ENCODE data around the gene NLGN1.

NLGN1 gene

DNA sequence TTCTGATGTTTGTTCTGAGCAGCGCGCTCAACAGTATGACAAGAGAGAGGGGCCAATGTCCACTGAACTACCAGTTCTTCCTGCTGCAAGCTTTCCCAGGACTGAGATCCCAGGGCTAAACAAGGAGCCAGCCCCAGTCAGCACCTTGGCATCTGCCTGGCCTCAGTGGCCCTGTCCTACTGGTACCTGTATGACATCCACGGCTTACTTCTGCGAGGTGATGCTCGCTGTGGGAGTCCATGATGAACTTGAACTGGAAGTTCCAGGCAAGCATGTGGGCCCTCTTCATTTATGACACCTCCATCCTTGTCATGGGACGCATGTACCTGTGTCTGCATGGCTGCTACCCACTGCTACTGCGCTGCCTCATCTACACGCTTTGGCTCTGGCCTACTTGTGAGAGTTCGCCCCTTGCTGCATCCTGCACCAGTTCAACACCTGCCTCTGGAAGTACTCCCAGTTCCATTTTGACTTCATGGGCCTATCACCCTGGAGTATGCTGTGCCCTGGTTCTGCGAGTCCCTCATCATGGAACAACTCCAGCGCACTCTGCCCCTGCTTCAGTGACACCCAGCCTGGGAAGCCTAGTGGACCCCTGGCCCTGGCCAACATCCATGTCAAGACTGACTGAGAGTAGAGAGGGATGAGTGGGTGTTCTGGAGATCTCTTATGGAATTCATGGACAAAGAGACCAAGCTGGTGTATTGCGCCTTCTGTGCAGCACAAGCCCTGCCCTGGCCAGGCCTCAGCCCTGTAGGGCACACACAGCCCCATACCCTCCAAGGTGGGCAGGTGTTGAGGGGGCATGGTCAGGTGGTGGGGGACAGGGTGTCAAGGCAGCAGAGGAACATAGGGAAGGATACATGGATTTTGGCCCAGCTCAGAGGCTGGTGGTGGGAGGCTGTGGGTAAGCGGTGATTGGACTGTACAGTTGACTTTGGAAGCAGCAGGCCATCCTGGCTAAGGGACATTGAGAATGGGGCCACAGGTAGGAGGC lies 246.8 kb downstream of the NLGN1 start:
- no peak for DNase-seq

DNA sequence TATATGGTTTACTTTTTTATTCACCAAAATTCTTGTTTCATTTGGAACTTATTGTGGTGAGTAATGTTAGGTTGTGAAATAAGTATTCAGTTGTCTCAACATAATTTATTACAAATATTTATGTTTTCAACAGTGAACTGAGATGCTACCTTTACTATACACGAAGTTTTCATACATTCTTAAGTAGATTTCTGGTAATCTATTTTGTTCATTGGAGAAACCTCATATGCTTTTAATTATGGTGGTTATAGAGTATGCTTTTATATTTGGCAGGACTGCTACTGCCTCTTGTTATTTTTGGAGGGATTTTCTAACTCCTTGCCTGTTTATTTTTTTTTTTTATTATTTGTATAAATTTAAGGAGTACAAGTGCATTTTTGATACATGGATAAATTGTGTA lies 253.1 kb downstream of the NLGN1 start:
- no peak for DNase-seq

DNA sequence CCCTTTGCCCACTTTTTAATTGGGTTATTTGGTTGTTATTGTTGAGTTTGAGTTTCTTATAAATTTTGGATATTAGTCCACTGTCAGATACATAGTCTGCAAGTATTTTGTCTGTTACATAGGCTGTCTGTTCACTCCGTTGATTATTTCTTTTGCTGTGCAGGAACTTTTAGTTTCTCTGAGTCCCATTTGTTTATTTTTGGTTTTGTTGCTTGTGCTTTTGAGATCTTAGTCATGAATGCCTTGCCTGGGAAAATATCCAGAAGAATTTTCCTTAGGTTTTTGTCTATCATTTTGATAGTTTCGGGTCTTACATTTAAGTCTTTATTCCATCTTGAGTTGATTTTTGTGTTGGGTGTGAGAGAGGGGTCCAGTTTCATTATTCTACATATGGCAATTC lies 254.5 kb downstream of the NLGN1 start:
- no peak for DNase-seq

DNA sequence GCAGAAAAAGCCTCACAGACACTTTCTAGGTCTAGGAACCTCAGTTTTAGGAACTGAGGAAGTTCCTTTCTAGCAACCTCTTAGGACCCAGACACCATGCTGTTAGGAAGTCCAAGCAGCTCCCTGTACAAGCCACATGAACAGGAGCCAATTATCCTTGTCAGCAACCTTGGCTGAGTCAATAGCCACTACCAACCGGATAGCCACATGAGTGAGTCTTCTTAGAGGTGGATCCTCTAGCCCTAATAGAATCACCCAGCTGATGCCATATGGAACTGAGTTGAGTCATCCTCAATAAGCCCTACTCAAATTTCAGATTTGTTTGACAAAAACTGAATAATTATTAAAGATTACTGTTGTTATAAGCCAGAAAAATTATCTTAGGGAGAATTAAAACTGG lies 256.2 kb downstream of the NLGN1 start:
- no peak for DNase-seq

DNA sequence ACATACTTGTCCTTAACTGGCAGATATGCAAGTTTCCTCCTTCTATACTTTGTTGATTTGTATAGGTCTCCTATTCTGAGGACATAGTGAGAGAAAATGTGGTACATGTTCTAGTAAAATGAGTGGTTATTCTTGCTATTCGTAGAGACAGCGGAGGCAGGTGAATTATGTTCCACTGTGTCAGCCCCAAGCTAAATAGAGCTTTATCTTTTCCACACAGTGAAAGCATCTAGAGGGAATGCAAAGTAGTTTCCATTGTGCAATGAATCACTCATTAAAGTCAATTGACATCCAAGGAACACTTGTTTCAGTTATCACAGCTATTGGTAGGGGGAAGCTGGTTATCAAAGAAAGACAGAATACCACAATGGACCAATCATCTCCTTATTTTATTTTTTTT lies 262.4 kb downstream of the NLGN1 start:
- no peak for DNase-seq

DNA sequence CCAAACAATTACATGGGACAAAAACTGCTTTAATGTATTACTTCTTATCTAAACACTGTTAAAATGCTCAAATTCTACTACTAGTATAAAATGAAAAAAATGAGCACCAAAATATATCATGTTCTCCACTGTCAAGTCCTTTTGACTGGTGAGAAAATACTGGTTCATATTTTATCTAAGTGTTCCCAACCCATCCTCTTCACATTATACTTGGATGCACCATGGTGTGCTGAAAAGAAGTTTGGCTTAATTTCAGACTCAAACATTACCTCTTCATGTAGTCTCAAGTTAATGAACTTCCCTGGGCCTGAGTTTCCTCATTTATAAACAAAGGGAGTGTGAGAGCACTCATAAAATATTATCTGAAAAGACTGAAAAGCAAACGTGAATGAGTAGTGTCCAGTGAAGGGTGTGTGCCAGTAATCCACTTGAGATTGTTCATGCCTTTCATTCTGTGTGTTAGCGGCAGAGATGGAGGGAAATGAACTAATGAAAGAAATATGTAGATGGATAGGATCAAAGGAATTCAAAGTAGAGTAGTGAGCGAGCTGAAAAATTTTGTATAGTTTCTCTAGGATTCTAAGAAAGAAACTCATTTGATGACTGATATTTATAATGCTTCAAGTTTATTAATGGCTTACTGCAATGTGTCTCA lies 263.2 kb downstream of the NLGN1 start:
- no peak for DNase-seq

DNA sequence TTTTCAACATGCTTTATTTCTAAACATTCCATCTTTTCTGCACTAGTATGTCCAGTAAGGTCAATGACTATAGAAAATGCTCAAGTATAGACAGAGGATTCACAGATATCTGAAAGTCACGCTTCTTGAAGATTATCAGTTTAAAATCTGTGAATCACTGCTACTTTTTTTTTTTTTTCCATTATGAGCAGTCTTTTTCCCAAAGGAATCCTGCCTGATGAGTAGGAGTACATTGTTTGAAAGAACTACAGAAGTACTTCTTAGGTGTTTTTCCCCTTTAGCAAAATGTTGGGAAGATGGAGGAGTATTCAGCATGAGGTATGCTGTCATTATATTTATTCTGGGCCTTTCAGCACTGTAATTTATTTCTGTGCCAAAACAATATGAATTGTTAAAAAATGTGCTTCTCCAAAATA lies 266.2 kb downstream of the NLGN1 start:
- DNase-seq, result no peak

DNA sequence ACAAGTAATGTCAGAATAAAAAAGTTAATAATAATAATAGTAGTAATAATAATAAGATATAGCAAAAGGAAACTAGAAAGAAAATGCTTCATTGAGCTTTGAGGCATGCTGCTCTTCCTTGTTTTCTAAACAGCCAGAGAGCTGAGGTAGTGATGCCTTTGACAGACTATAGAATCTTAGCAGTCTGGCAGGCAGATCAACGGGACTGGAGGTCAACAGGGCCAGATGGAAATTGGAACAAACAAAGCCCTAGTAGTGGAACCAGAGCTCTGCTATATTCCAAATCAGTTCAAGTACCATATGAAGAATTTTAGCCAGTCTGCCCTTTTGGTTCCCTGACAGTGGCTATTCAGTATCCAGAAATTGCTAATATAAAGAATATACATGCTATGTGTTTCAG lies 278.6 kb downstream of the NLGN1 start:
- DNase-seq, result no peak

DNA sequence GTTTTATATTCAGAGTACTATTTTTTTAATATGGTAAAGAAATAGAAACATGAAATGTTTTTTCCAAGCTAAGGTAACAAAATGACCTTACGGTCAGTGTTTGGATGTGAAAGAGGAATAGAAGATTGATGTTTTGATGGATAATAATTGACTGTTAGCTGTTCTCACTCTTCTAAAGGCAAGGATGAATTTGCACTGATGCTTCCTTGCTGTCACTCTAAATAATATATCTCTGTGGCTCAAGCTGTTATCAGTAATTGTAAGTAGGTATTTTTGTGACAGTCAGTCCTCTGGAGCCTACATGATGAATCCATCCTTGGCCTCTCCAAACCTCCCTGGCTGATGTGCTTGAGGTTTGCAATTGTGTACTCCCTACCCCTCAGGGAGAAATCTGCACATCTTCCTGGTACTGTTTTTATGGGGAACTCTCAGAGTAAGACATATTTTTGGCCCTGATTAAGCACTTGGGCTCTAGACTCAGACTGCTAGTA lies 283.7 kb downstream of the NLGN1 start:
- DNase-seq, result no peak

DNA sequence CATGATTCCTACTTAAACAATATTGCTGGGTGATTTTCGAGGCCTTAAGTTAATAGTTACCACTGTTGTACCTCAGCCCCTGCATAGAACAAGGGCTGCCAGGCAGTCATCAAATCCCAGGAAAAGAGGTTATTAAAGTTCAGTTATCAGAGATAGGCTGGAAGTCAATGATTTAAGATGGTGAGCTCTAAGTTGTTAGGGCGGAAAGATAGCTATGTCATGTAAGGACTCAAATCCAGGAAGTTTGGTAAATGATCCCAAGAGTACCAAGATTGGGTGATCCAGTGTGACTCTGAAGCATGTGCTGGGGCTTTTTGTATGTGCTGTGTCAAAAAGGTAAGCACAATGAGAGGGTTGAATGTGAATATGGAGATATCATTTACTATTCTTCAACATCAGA lies 287.9 kb downstream of the NLGN1 start:
- no peak for DNase-seq

DNA sequence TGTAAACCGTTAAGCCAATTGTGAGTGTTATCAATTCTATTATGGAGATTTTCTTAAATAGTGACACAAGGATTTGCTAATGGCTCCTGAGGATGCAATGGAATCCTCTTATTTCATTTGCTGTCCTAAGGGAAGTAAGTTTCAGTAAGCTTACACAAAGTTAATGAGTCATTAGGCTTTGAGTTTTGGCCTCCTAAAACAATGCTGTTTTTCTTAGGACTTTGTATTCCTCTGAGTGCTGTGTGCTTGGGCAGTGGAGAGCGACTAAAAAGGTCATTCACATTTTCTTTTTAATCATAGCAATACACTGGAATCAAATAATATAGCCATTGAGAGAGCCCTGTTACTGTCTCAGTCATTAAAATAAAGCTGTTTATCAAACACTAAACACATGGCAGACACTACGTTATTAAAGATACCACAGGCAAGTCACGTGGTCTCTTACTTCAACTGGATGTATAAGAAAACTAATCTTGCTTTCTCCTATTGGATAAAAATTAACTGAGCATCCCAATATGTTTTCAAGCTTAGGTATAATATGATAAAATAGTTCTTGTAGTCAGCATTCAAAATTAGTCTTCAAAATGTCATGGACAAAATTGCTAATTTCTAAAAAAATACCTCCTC lies 290.8 kb downstream of the NLGN1 start:
- DNase-seq, result no peak

DNA sequence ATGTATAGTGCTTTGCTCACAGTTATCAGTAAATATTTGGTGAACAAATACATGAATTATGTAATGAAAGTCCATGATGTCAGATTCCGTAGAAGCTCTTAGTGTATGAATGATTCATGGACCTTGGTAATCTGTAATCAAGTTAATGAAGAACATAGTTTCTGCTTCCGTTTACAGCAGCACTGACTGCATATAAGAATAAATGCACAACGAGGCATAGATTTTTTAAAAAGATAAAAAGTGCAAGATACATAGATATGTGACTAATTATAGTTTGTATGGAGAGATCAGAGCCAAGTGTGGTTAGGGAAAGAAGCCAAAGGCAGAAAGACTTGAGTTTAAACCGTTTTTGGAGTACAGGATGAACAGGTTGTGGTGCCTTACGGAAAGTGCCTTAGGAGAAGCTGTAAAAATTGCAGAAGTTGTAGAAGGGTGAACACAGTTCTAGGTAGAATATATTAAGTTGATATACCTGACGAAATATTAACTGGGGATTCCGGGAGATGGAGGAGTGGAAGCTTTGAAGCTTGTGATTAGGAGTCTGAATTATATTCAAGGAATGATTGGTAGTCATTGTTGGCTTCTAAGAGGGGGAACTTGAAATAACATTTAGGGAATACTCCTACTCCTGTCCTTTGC lies 293.1 kb downstream of the NLGN1 start:
- DNase-seq, result no peak

DNA sequence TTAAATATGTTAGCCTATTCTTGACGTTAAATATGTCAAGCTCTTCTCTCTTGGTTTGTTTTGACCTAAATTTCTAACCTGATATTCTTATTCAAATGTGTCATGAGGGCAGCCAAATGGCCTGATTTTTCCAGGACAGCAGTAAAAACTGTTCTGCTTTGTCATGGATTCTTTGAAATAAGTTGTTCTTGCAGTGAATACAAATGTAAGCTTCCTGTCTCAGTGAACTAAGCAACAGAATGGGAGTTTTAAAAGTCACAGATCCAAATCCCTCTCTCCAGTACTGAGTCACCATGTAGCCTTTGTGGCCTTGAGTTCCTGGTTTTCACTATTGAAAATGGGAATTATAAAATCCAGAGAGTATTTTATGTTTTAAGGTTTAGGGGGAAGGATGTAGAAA lies 301.8 kb downstream of the NLGN1 start:
- no peak for DNase-seq

DNA sequence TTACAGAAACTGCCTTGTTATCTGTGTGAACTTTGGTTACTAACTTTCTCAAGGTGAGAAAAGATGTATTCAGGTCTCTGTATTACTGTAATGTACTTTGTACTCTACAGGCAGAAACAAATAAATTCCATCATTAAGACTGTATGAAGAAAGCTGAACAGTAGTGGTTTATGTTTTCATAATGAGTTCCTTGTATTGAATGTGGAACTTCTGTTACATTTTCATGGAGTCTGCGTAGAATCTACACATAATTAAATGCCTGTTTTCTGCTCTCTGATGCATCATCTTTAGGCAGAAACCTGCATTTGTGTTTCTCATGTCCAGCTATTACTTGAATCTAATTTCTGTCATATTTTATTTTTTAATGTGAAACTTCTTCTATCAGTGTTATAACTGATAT lies 302.8 kb downstream of the NLGN1 start:
- no peak for DNase-seq

DNA sequence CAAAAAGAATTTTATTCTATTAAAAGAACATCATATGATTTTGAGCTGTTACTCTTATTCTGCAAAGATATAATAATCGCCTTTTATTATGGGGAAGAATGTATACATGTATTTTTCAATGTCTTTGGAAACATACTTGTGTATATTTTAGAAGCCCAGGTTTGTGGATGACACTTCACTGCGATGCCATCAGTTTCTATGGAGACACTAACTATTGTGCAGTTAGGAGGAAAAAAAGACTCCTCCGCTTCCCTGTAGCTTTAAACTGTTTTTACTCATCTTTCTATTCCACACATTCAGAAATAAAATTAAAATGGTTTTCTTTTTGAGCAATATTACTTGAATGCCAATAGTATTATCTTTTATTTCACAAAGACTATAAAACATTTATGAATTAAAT lies 305.0 kb downstream of the NLGN1 start:
- DNase-seq, result no peak

DNA sequence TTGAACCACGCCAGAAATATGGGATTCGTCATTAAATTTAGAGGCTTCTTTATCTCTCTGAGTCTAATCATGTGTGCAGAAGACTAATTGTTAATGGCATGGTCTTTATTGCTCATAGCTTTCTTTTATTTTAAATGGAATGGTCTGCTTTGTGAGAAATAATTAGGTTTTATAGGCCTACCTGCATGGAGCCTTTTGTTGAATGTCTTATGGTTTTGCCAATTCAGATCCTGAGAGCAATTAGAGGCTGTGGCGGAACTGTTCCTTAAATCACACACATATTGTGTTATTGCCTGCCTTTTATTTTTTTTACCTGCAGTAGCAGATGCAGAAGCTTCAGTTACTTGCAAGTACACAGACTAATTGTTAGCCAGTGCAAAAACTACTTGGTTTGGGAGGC lies 306.2 kb downstream of the NLGN1 start:
- no peak for DNase-seq

DNA sequence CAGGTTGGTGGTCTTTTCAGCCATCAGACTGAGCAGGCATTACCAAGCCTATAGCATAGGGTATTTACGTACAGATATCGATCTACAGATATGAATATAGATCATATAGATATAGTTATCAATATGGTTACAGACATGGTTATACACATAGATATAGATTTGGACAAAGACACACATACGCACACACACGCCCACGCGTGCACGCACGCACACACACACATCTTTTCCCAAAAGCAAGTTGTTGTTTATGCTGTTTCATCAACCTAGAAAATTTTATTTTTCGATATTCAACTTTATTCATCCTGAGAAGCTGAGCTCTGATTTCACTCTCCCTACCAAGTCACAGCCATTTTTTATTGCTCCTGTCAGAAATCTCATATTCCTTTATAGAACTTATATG lies 309.1 kb downstream of the NLGN1 start:
- DNase-seq, result no peak

DNA sequence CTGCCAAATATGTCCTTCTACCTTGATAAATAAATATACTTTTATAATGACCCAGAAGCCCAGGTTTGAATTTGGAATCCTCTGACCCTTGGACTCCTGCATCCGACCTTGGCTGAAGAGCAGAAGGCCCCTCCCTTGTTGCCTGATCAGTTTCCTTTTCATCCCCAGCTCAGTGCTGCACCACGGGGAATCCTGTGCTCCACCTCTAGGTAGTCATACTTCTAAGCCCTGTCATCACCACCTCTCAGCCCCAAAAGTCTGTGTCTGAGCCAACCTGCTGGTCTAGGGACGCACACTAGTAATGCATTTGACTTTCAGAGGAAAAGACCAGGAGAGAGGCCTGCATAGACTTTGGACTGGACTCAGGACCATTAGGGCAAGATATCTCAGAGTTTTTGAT lies 310.6 kb downstream of the NLGN1 start:
- no peak for DNase-seq

DNA sequence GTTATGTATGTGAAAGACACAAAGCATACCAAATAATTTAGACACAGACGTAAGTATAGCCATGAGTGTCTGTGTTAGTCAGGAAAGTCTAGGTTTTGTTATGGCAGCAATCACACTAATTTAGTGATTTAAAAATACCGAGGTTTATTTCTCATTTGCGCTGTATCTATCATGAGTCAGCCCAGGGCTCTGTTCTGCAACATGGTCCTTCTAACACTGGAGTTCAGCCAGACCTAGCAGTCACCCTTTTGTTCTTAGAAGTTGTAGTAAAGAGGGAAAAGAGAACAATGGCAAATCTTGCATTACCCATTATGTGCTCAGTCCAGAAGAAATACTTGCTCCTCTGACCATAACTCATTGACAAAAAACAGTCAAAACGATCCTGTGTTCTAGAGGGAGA lies 311.5 kb downstream of the NLGN1 start:
- DNase-seq, result no peak

DNA sequence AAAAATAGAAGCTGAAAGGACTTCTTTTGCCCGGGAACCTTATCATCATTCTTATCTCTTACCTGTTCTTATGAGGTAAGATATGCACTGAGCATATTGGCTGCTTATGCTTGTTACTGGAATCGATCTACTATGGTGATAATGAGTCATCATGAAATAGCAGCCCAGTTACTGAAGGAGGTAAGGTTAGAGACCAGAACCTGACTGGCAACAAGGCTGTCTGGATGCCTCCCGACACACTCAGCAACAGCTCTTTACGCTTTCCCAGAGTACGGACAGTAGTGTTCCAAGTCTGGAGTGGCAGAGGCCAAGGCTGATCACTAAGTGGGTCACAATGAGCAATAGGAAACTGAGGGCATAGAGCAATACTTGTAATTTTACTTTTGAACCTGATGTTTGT lies 314.1 kb downstream of the NLGN1 start:
- DNase-seq, result no peak

DNA sequence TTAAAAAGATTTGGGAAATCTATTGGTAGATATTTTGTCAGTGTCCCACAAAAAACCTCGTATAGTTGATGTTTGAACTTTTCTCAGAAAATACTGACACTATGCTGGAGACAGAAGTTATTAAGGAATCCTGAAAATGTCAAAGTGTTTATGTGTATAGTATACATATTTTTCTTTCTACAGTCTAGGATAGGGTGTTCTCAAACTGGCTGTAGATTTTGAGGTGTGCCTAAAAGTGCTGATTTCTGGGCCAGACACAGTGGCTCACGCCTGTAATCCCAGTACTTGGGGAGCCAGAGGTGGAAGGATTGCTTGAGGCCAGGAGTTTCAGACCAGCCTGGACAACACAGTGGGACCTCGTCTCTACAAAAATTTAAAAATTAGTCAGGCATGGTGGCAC lies 322.0 kb downstream of the NLGN1 start:
- no peak for DNase-seq

DNA sequence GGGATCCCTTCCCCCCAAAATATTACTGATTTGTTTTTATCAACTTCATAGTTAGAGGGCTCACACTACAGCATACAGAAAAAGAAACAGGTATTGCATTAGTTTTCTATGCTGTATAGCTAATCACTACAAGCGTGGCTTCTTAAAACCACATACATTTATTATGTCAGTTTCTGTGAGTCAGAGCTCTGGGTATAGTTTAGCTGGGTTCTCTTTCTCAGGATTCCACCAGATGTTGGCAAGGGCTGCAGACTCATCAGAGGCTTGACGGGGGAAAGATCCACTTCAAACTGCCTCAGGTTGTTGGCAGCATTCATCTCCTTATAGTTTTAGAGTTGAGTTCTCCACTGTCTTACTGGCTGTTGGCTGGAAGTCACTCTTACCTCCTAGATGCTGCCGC lies 328.0 kb downstream of the NLGN1 start:
- no peak for DNase-seq

DNA sequence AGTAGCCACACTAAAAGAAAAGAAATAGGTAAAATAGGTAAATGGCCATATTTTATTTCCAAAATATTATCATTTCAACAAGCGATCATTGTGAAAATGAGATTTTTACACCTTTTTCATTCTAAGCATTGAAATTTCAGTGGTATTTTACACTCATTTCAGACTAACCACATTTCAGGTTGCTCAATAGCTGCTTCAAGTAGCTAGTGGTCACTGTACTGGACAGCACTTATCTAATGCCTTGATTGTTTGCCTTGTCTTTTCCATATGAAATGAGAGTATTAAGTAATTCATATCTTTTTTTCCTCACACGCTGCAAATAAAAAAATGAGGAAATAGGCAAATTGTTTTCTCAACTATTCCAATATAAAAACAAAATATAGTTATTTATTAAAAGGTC lies 332.8 kb downstream of the NLGN1 start:
- no peak for DNase-seq

All from stimulated activated CD4-positive, alpha-beta T cell treated with anti-CD3 and anti-CD28 coated beads, Interleukin-1b, Interleukin-23, amount 100 ng/mL, for 48 hours (primary cell).